ENCODE data around the gene C19orf38. TPM values are rescaled to one million over a fixed set of nuclear protein-coding genes. Genes with fewer than 3 reads are reported as not detected.

C19orf38 gene
- total RNA-seq, 2 experiments from 2014 or later = 4.4 to 4.8 TPM

DNA sequence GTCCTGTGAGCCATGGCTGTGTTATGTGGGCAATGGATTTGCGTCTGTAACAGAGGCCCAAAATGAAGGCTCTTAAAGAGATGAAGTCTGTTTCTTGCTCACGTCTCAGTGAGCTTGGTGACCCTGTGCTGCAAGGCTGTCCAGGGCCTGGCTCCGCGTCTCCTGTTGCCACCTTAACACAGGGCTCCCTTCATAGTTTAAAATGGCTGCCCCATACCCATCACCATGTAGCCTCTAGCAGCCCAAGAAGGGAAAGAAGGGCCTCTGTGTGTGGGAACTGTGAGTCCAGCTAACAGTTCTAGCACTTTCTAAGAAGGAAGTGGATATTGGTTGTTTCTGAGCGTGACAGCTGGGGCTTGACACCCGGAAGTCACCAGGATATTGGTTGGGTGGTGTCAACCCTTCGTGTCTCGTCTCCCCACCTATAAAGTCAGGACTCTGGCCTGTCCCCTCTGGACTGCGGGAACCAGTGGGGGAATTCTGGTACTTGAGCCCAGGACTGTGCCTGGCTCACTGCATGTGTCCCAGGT is 33.1 kb upstream of the C19orf38 start:
- H3K27ac Mint-ChIP-seq = no peak overlapping the region
- no peaks in the 10 kb centered on the region for H3K9me3 Mint-ChIP-seq
- intact Hi-C loops (cut with micrococcal nuclease) = no loop called here
- H3K4me1 Mint-ChIP-seq (ENCODE audit: low read depth) = peaks cover 6% of the 10 kb centered on the region
- no peak overlapping the region for H3K4me3 Mint-ChIP-seq
- H3K27me3 Mint-ChIP-seq (ENCODE audit: low read depth) = no peaks in the 10 kb centered on the region
- H3K36me3 Mint-ChIP-seq (ENCODE audit: low read depth) = peaks cover 10% of the 10 kb centered on the region
- DNase-seq = no peak
- CTCF ChIA-PET = no interaction called here

DNA sequence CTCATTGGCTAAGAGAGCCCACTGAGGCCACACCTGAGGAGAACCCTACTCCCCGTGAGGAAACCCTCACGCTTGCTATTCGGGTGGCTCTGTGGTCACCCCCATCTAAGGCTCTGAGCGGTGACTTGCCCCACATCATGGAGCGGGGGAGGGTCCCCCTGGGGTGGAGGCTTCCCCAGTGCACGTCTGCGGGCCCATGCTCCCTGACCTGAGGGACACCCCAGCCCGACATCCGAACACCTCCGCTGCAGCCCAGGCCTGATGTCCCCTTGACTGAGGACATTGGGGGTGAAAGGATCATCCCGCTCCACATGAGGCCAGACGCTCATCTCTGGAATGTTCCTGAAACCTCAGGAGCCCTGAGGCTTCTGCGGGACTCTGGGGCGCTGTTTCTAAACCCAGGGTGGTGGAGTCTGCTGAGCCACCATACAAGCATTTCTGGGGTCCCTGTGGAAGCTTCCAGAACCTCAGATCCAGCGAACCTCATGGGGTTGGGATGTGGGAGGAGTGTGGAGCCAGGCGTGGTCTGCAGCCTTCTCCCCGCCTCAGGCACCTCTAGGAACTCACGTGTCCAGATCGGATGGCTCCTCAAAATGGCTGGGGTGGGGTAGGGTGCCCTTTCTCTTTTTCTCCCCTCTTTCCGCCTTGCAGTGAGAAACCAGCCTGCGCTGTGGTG is 32.1 kb upstream of the C19orf38 start:
- no peak overlapping the region for H3K4me3 Mint-ChIP-seq

GRCh38 chr19:10816691-10817090 is 31.5 kb upstream of the C19orf38 start:
- no peak overlapping the region for H3K4me3 Mint-ChIP-seq
- H3K9me3 Mint-ChIP-seq = no peaks in the 10 kb centered on the region
- no peak for DNase-seq
- H3K27me3 Mint-ChIP-seq (ENCODE audit: low read depth) = no peaks in the 10 kb centered on the region
- intact Hi-C loops (cut with micrococcal nuclease) = no loop called here
- peaks cover 18% of the 10 kb centered on the region for H3K36me3 Mint-ChIP-seq (ENCODE audit: low read depth)
- H3K27ac Mint-ChIP-seq = peak overlapping the region; percentile 53
- peaks cover 6% of the 10 kb centered on the region for H3K4me1 Mint-ChIP-seq (ENCODE audit: low read depth)
- CTCF ChIA-PET = no interaction called here

More for the DNA sequence above, 32.1 kb upstream of the C19orf38 start:
- H3K36me3 Mint-ChIP-seq (ENCODE audit: low read depth) = peaks cover 18% of the 10 kb centered on the region
- CTCF ChIA-PET = no interaction called here
- no peaks in the 10 kb centered on the region for H3K9me3 Mint-ChIP-seq
- H3K4me1 Mint-ChIP-seq (ENCODE audit: low read depth) = peaks cover 6% of the 10 kb centered on the region
- H3K27ac Mint-ChIP-seq = peak overlapping the region; percentile 53
- no peak for DNase-seq
- no peaks in the 10 kb centered on the region for H3K27me3 Mint-ChIP-seq (ENCODE audit: low read depth)
- intact Hi-C loops (cut with micrococcal nuclease) = no loop called here

DNA sequence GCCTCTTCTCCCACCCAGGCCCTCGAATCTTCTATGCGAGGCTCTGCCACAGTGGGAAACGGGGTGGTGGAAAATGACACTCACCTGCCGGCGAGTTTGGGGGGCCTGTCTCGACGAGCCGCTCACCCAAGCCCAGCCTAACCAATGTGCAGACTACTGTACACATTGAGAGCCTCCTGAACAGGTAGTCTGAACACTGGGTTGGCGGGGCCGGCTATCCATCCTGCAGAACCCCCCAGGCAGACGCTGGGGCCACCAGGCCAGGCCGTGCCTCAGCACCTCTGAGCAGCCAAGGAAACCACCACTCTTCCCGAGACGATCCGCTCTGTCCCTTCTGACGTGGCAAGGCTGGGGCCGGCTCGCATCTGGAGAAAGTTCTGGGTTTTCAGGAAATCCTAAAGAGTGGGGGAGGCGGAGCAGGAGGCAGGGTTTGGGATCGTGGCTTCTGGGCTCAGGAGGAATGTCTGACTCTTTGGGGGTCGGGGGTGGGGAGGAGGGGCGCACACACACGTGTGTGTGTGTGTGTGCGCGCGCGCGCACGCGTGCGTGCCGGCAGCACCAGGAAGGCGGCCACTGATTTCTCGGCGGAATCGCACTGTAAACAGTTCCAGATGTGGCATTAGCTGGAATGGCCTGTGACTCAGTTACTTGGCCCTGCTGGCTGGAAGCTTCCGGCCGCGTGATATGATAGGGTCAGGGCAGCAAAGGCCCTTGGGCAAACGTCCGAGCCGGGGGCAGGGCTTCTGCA is 30.8 kb upstream of the C19orf38 start:
- peaks cover 6% of the 10 kb centered on the region for H3K4me1 Mint-ChIP-seq (ENCODE audit: low read depth)
- no peak for DNase-seq
- H3K4me3 Mint-ChIP-seq = no peak overlapping the region
- intact Hi-C loops (cut with micrococcal nuclease) = no loop called here
- no peaks in the 10 kb centered on the region for H3K27me3 Mint-ChIP-seq (ENCODE audit: low read depth)
- H3K27ac Mint-ChIP-seq = no peak overlapping the region
- CTCF ChIA-PET = no interaction called here
- H3K9me3 Mint-ChIP-seq = no peaks in the 10 kb centered on the region
- peaks cover 18% of the 10 kb centered on the region for H3K36me3 Mint-ChIP-seq (ENCODE audit: low read depth)

GRCh38 chr19:10818301-10819123 is 29.7 kb upstream of the C19orf38 start:
- Mint-ChIP-seq H3K9me3 (no peaks in the 10 kb centered on the region), H3K4me3 (no peak overlapping the region), H3K36me3 (ENCODE audit: low read depth) (peaks cover 18% of the 10 kb centered on the region), H3K4me1 (ENCODE audit: low read depth) (no peaks in the 10 kb centered on the region), H3K27me3 (ENCODE audit: low read depth) (no peaks in the 10 kb centered on the region), H3K27ac (no peak overlapping the region)
- no peak for DNase-seq
- intact Hi-C loops (cut with micrococcal nuclease) = no loop called here
- CTCF ChIA-PET = interaction anchor here (0.7 to 1.2 kb wide), 2 partner anchors 61 to 101 kb away, joined by 3 to 4 read pairs; partner anchors contain the start of gene DNM2

GRCh38 chr19:10819124-10820060 is 28.8 kb upstream of the C19orf38 start:
- H3K27me3 Mint-ChIP-seq (ENCODE audit: low read depth) = no peaks in the 10 kb centered on the region
- intact Hi-C loops (cut with micrococcal nuclease) = loop anchor here (1.0 kb wide), 1 partner anchor 102 kb away; no protein-coding TSS in a partner anchor
- no peaks in the 10 kb centered on the region for H3K9me3 Mint-ChIP-seq
- peak overlapping the region; percentile 5 for H3K27ac Mint-ChIP-seq
- CTCF ChIA-PET = interaction anchor here (1.2 kb wide), 1 partner anchor 102 kb away, joined by 4 read pairs; the partner anchor contains the start of gene DNM2
- H3K4me1 Mint-ChIP-seq (ENCODE audit: low read depth) = no peaks in the 10 kb centered on the region
- DNase-seq = no peak
- H3K4me3 Mint-ChIP-seq = no peak overlapping the region
- peaks cover 18% of the 10 kb centered on the region for H3K36me3 Mint-ChIP-seq (ENCODE audit: low read depth)

- Mint-ChIP-seq H3K27ac (peak overlapping the region; percentile 57), H3K36me3 (ENCODE audit: low read depth) (peaks cover 18% of the 10 kb centered on the region), H3K27me3 (ENCODE audit: low read depth) (no peaks in the 10 kb centered on the region), H3K4me3 (no peak overlapping the region), H3K9me3 (no peaks in the 10 kb centered on the region), H3K4me1 (ENCODE audit: low read depth) (no peaks in the 10 kb centered on the region)
- intact Hi-C loops (cut with micrococcal nuclease) = loop anchor here (1.0 kb wide), 1 partner anchor 103 kb away; no protein-coding TSS in a partner anchor
- DNase-seq = peak; percentile 33
- CTCF ChIA-PET = interaction anchor here (0.7 to 1.8 kb wide), 6 partner anchors 24 to 118 kb away, joined by 3 to 13 read pairs (median 4); partner anchors contain the start of gene DNM2
These were observed 28.0 kb upstream of the C19orf38 start for GRCh38 chr19:10820173-10820572.

DNA sequence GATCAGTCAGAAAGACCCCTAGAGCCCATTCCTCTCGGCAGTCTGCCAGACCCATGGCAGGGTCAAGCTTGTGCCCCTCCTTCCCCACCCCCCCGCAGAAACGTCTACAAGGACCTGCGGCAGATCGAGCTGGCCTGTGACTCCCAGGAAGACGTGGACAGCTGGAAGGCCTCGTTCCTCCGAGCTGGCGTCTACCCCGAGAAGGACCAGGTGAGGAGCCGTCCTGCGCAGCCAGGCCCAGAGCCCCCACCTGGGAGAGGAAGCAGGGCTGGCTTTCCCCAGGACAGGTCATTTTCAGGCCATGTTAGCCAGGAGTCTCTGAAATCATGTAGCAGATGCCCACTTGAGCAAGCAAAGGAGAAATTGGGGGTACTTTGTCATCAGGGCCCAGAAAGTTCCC is 24.5 kb upstream of the C19orf38 start:
- Mint-ChIP-seq H3K4me1 (ENCODE audit: low read depth) (no peaks in the 10 kb centered on the region), H3K27ac (no peak overlapping the region), H3K4me3 (no peak overlapping the region), H3K27me3 (ENCODE audit: low read depth) (no peaks in the 10 kb centered on the region), H3K9me3 (no peaks in the 10 kb centered on the region), H3K36me3 (ENCODE audit: low read depth) (peaks cover 18% of the 10 kb centered on the region)
- no peak for DNase-seq
- intact Hi-C loops (cut with micrococcal nuclease) = no loop called here
- CTCF ChIA-PET = interaction anchor here (0.6 to 1.0 kb wide), 2 partner anchors 30 to 401 kb away, joined by 3 to 4 read pairs; no protein-coding TSS in a partner anchor

DNA sequence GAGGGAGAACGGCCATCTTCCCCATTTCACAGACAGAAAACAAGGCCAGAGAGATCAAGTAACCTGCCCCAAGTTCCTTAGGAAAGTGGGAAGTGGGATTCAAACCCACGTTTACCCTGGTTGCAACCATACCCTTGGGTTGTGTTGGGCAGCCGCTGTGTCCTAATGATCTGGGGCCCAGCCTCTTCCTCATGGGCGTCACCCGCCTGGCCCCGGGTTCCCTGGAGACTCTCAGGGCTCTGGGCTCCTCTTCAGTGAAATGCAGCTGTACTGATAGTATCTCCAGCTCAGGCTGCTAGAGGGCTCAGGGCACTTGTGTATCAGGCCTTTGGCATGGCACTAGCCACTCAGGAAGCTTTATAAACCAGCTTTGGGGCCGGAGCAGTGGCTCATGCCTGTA is 22.0 kb upstream of the C19orf38 start:
- Mint-ChIP-seq H3K9me3 (no peaks in the 10 kb centered on the region), H3K4me1 (ENCODE audit: low read depth) (no peaks in the 10 kb centered on the region), H3K4me3 (no peak overlapping the region), H3K27ac (no peak overlapping the region), H3K27me3 (ENCODE audit: low read depth) (no peaks in the 10 kb centered on the region), H3K36me3 (ENCODE audit: low read depth) (peaks cover 6% of the 10 kb centered on the region)
- CTCF ChIA-PET = interaction anchor here (0.7 kb wide), 1 partner anchor 38 kb away, joined by 3 read pairs; no protein-coding TSS in a partner anchor
- DNase-seq = no peak
- intact Hi-C loops (cut with micrococcal nuclease) = no loop called here

GRCh38 chr19:10826846-10827245 is 21.4 kb upstream of the C19orf38 start:
- CTCF ChIA-PET = interaction anchor here (0.7 kb wide), 2 partner anchors 37 to 125 kb away, joined by 3 read pairs; no protein-coding TSS in a partner anchor
- no peaks in the 10 kb centered on the region for H3K4me1 Mint-ChIP-seq (ENCODE audit: low read depth)
- intact Hi-C loops (cut with micrococcal nuclease) = no loop called here
- H3K4me3 Mint-ChIP-seq = no peak overlapping the region
- H3K27me3 Mint-ChIP-seq (ENCODE audit: low read depth) = no peaks in the 10 kb centered on the region
- H3K36me3 Mint-ChIP-seq (ENCODE audit: low read depth) = peaks cover 6% of the 10 kb centered on the region
- DNase-seq = no peak
- no peaks in the 10 kb centered on the region for H3K9me3 Mint-ChIP-seq
- H3K27ac Mint-ChIP-seq = no peak overlapping the region
